ENCODE results near the gene IGFL4. TPM values are rescaled to one million over a fixed set of nuclear protein-coding genes. Genes with fewer than 3 reads are reported as not detected.

Gene IGFL4
- not detected in 2 replicates for total RNA-seq

GRCh38 chr19:46040952-46041500 lies at the start of gene IGFL4:
Gene IGFL4, minus strand, starts transcription at chr19:46041002. Its CDS starts 40 bp downstream, at chr19:46040962.

GRCh38 chr19:46022431-46023310 lies 18.1 kb downstream of the IGFL4 start, which contains the start of gene PGLYRP1:
Gene PGLYRP1, minus strand, starts transcription at chr19:46023053. Its CDS starts 32 bp downstream, at chr19:46023021.

GRCh38 chr19:45994998-45995714 lies 45.6 kb downstream of the IGFL4 start, which contains the start of gene CCDC61:
Gene CCDC61, plus strand, starts transcription at chr19:45995467. Its CDS starts 7,552 bp downstream, at chr19:46003019.

Other genes starting within 250 kb of the IGFL4 start
- 28.7 and 32.5 TPM in 2 replicates for gene DMWD, start 248.2 kb downstream of the IGFL4 start, total RNA-seq
- gene RSPH6A, start 225.7 kb downstream of the IGFL4 start, total RNA-seq: 0.08 TPM in 1 of 2 replicates, not detected in the other
- 28.1 and 34.9 TPM in 2 replicates for gene SYMPK, start 177.9 kb downstream of the IGFL4 start, total RNA-seq
- 0.13 TPM in 1 of 2 replicates, not detected in the other for gene FOXA3, start 176.7 kb downstream of the IGFL4 start, total RNA-seq
- 36.7 and 38.0 TPM in 2 replicates for gene IRF2BP1, start 154.9 kb downstream of the IGFL4 start, total RNA-seq
- gene MYPOP, start 138.4 kb downstream of the IGFL4 start, total RNA-seq: 1.8 and 6.8 TPM in 2 replicates
- not detected in 2 replicates for gene NANOS2, start 126.2 kb downstream of the IGFL4 start, total RNA-seq
- gene NOVA2, start 67.1 kb downstream of the IGFL4 start, total RNA-seq: under 0.01 and 0.24 TPM in 2 replicates
- gene CCDC61, start 45.5 kb downstream of the IGFL4 start, total RNA-seq: 9.8 and 11.8 TPM in 2 replicates
- not detected in 2 replicates for gene PGLYRP1, start 17.9 kb downstream of the IGFL4 start, total RNA-seq
- 1.9 TPM in 1 of 2 replicates, not detected in the other for gene IGFL3, start 83.7 kb upstream of the IGFL4 start, total RNA-seq
- not detected in 2 replicates for gene IGFL2, start 107.2 kb upstream of the IGFL4 start, total RNA-seq
- gene IGFL1, start 188.7 kb upstream of the IGFL4 start, total RNA-seq: not detected in 2 replicates